ENCODE results near the gene CCDC192. TPM values are rescaled to one million over a fixed set of nuclear protein-coding genes. Genes with fewer than 3 reads are reported as not detected.

The CCDC192 gene
- total RNA-seq, 1 donor from 2014 or later: not detected

DNA sequence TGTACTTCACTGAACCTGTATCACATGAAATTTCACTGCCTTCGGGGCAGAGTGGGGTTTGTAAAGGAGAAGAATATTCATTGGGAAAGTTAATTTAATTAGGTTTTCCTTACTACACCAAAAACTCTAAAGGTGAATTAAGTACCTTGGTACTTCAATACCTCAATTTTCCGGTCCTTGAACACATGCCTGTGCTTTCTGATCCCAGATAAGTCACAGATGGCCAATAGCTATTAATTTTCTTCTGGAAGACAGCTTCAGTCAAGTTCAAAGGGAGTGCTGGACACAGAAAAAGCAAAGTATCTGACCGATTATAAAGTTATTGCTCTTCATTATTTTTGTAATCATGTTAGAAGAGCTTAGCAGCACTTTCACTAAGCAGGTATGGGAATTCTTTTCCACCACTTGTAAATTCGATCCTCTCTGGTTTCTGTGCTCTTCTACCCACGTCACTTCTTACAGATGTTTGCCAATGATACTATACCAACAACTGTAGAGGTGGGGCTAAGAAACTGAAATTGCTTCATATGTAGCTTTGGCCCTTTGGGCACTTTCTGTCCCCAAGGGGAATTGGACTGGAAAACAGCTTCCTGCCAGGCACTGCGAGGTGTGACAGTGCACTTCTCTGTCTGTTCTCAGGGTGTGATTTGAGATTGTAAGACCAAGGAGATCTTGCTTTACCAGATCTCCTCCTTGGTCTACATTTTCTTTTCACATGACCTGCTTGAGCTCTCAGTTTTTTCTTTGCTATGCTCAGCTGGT lies 164.0 kb downstream of the CCDC192 start:
- no peak for DNase-seq (ENCODE audit: extremely low spot score in 2 of 2)
- no peak overlapping the region for H3K27ac ChIP-seq
- H3K4me3 ChIP-seq: no peak overlapping the region
- H3K9me3 ChIP-seq: no peaks in the 10 kb centered on the region
- no peaks in the 10 kb centered on the region for H3K27me3 ChIP-seq
- H3K4me1 ChIP-seq: peaks cover 11% of the 10 kb centered on the region
- intact Hi-C loops (cut with DNase I): no loop called here
- TF ChIP-seq POLR2A (IDR thresholded peaks at IDR 0.05) (no peak), POLR2AphosphoS5 (IDR thresholded peaks at IDR 0.05; ENCODE audit: insufficient read depth in 1 of 2, low read depth in 1 of 2) (no peak)
- TF ChIP-seq, protein P1, sequence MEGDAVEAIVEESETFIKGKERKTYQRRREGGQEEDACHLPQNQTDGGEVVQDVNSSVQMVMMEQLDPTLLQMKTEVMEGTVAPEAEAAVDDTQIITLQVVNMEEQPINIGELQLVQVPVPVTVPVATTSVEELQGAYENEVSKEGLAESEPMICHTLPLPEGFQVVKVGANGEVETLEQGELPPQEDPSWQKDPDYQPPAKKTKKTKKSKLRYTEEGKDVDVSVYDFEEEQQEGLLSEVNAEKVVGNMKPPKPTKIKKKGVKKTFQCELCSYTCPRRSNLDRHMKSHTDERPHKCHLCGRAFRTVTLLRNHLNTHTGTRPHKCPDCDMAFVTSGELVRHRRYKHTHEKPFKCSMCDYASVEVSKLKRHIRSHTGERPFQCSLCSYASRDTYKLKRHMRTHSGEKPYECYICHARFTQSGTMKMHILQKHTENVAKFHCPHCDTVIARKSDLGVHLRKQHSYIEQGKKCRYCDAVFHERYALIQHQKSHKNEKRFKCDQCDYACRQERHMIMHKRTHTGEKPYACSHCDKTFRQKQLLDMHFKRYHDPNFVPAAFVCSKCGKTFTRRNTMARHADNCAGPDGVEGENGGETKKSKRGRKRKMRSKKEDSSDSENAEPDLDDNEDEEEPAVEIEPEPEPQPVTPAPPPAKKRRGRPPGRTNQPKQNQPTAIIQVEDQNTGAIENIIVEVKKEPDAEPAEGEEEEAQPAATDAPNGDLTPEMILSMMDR (IDR thresholded peaks at IDR 0.05): no peak
- H3K36me3 ChIP-seq: no peaks in the 10 kb centered on the region

DNA sequence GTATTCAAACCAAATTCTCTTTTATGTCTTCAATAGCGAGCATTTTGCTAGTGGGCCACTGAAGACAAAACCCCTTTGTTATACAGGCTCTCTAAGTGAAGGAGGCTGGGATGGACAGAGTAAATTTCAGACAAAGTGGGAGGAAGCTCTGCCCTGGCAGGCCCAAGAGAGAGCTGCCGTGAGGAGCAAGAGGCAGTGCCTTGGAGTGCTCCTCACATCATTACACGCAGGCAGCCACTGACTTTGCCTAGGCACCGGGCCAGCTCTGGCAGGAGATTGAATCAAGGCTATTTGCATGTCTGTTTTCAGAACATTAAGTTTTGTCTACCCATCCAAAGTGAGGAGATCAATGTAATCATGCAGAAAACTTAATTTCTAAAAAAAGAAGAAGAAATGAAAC lies 167.7 kb downstream of the CCDC192 start:
- TF ChIP-seq, protein P1 (IDR thresholded peaks at IDR 0.05): no peak
- no peak for TF ChIP-seq POLR2AphosphoS5 (IDR thresholded peaks at IDR 0.05; ENCODE audit: insufficient read depth in 1 of 2, low read depth in 1 of 2)
- TF ChIP-seq POLR2A (IDR thresholded peaks at IDR 0.05): no peak
- intact Hi-C loops (cut with DNase I): no loop called here
- no peak for DNase-seq (ENCODE audit: extremely low spot score in 2 of 2)
- Histone ChIP-seq H3K4me3 (no peak overlapping the region), H3K36me3 (no peaks in the 10 kb centered on the region), H3K27me3 (no peaks in the 10 kb centered on the region), H3K27ac (no peak overlapping the region), H3K4me1 (peaks cover 11% of the 10 kb centered on the region), H3K9me3 (no peaks in the 10 kb centered on the region)

DNA sequence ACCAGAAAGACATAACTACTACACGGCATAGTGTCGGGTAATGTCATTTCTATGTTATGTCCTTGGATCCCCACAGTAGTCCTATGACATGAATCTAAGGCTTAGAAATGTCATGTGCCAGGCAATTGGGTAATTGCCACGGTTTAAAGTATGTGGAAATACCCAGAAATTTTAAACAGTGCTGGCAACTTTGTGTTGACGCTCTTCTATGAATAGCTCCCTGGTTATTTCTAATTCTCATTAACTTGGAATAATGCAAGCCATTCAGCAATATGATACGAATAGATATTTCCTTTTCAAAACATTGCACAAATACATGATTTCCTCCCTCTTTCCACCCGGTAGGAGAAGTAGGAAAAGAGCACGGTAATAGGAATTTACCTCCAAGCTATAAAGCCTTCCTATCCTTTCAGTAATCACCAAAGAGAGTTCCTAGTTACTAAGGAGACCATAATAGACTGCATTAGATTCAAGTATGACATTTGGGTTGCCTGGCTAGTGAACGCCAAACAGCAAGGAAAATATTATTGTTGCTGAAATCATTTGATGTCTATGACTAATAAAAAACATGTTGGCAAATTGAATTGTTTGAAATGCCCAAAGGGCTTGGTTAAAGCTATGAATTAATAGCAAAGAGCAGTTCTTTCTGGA lies 168.4 kb downstream of the CCDC192 start:
- Histone ChIP-seq H3K4me1 (peaks cover 11% of the 10 kb centered on the region), H3K27me3 (no peaks in the 10 kb centered on the region), H3K4me3 (no peak overlapping the region), H3K27ac (no peak overlapping the region), H3K9me3 (no peaks in the 10 kb centered on the region), H3K36me3 (no peaks in the 10 kb centered on the region)
- intact Hi-C loops (cut with DNase I): no loop called here
- DNase-seq (ENCODE audit: extremely low spot score in 2 of 2): no peak
- no peak for TF ChIP-seq POLR2AphosphoS5 (IDR thresholded peaks at IDR 0.05; ENCODE audit: insufficient read depth in 1 of 2, low read depth in 1 of 2)
- TF ChIP-seq, protein P1 (IDR thresholded peaks at IDR 0.05): no peak
- TF ChIP-seq POLR2A (IDR thresholded peaks at IDR 0.05): no peak

DNA sequence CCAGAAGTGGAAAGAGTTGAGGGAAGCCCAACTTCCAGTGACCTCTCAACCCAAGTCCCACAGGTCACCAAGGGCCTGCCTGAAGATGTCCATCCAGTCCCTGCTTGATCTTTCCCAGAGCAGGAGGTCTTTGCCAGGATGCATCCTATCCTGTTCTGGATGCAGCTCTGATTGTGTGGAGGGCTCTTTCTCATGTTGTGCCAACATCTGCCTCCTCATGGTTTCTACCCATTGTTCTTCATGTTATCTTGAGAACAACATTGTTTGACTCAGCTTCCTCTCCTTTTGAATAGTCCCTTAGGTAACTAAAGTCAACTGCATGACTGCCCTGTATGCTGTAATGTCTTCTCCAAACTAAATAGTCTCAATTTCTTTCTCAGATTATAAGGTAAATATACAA lies 169.3 kb downstream of the CCDC192 start:
- Histone ChIP-seq H3K27ac (no peak overlapping the region), H3K4me1 (peaks cover 11% of the 10 kb centered on the region)

More for the DNA sequence above, 169.3 kb downstream of the CCDC192 start:
- no peak overlapping the region for H3K4me3 ChIP-seq
- no peaks in the 10 kb centered on the region for H3K36me3 ChIP-seq
- H3K9me3 ChIP-seq: no peaks in the 10 kb centered on the region
- intact Hi-C loops (cut with DNase I): no loop called here
- DNase-seq (ENCODE audit: extremely low spot score in 2 of 2): no peak
- TF ChIP-seq POLR2A (IDR thresholded peaks at IDR 0.05) (no peak), POLR2AphosphoS5 (IDR thresholded peaks at IDR 0.05; ENCODE audit: insufficient read depth in 1 of 2, low read depth in 1 of 2) (peak in 1 of 2 donors; percentile 36)
- TF ChIP-seq, protein P1 (IDR thresholded peaks at IDR 0.05): no peak
- H3K27me3 ChIP-seq: no peaks in the 10 kb centered on the region

Data from vagina (tissue), 2 donors.